Gastroesophageal sphincter (tissue), 4 donors: ENCODE measurements around the gene INSR. TPM values are rescaled to one million over a fixed set of nuclear protein-coding genes. Genes with fewer than 3 reads are reported as not detected.

Source experiments
- ATAC-seq: fragments of 150-250 bp; one replicate; pipeline ENCODE4 v1.9.1; 2016; ENCODE audit warnings: mild to moderate bottlenecking, moderate library complexity
- H3K27ac ChIP-seq, 4 donors: fragments of 200-600 bp; sonication (generic) in 3 of 4; 1 replicate in 3 of 4; 2 replicates in 1 of 4; pipeline ENCODE4 v1.5.1; 2016 to 2019
- H3K27me3 ChIP-seq: fragments of 200-600 bp; sonication (generic); one replicate; pipeline ENCODE4 v1.5.1; 2019
- H3K36me3 ChIP-seq, 2 donors: fragments of 200-600 bp; sonication (generic); one replicate each; pipeline ENCODE4 v1.5.1; 2019; ENCODE audit warnings: control low read depth in 1 of 2
- H3K4me1 ChIP-seq, 3 donors: fragments of 200-600 bp; sonication (generic); 1 replicate in 2 of 3; 2 replicates in 1 of 3; pipeline ENCODE4 v1.5.1; 2016 to 2019; ENCODE audit warnings: control low read depth in 2 of 3
- H3K4me3 ChIP-seq, 2 donors: fragments of 200-600 bp; sonication (generic); one replicate each; pipeline ENCODE4 v1.5.1; 2019; ENCODE audit warnings: mild to moderate bottlenecking in 1 of 2, moderate library complexity in 1 of 2
- H3K9me3 ChIP-seq, 3 donors: fragments of 200-600 bp; sonication (generic); one replicate each; pipeline ENCODE4 v1.5.1; 2017 to 2019; ENCODE audit warnings: control low read depth in 2 of 3
- EP300 ChIP-seq: sonication (generic); formaldehyde crosslinking; IDR thresholded peaks from one replicate; pipeline ENCODE4 v1.6.1; 2017; ENCODE audit warnings: antibody characterized with exemption, mild to moderate bottlenecking
- POLR2A ChIP-seq, 2 donors: fragments of 450-650 bp; IDR thresholded peaks; one replicate each; pipeline ENCODE4 v1.6.1; 2017; ENCODE audit warnings: antibody characterized with exemption in 2 of 2, mild to moderate bottlenecking in 2 of 2, moderate library complexity in 1 of 2
- POLR2AphosphoS5 ChIP-seq: sonication (generic); formaldehyde crosslinking; IDR thresholded peaks from one replicate; pipeline ENCODE4 v1.6.1; 2017; ENCODE audit warnings: antibody characterized with exemption
- WGBS, 2 donors: methylation state at CpG; one replicate each; pipeline ENCODE4 v1.1.5; 2018; ENCODE audit warnings: low coverage in 1 of 2; 5-methylcytosine and 5-hydroxymethylcytosine counted together
- total RNA-seq, 4 donors: library from RNA; depleted of rRNA; stranded (reverse); fragments of >200 nt; gene quantifications; one replicate each; pipeline ENCODE4 v1.1.0, GENCODE V29; 2016
- TF ChIP-seq, protein P1 (sequence below), 4 experiments: fragments of 200-600 bp in 2 of 4; fragments of 450-650 bp in 2 of 4; sonication (generic) in 1 of 4; IDR thresholded peaks; one replicate each; pipeline ENCODE4 v1.5.1; 2017 to 2019; ENCODE audit warnings: antibody characterized with exemption in 4 of 4, mild to moderate bottlenecking in 2 of 4, moderate library complexity in 2 of 4

The INSR gene
- total RNA-seq, 4 donors from 2014 or later = 67.6 to 95.6 (median 81.2) TPM

DNA sequence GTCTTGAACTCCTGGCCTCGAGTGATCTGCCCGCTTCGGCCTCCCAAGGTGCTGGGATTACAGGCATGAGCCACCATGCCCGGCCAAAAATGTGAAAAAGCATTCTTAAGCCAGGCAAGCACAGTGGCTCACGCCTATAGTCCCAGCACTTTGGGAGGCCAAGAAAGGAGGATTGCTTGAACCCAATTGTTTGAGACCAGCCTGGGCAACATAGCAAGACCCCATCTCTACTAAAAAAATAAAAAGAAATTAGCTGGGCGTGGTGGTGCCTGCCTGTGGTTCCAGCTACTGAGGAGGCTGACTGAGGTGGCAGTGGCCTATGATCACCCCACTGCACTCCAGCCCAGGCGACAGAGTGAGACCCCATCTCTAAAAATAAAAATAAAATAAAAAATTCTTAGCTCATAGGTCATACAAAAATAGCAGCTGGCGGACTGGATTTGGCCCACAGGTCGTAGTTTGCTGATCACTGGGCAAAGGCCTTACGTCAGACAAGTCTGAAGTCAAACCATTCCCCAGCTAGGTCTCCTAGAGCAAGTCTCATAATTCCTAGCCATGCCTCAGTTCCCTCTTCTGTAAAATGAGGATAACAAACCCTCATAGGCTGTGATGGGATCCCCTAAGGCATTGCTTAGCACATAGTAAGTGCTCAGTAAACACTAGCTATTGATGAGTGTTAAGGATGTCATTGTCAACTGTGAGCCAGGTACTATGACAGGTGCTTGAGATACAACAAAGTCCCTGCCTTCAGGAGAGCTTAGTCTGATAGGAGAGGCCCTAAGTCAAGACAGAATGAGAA, 36.0 kb downstream of the INSR start:
- peaks cover 0 to 63% (median 21%) of the 10 kb centered on the region in 3 donors for H3K4me1 ChIP-seq
- peak overlapping the region in 1 of 4 donors; percentile 0 for H3K27ac ChIP-seq

DNA sequence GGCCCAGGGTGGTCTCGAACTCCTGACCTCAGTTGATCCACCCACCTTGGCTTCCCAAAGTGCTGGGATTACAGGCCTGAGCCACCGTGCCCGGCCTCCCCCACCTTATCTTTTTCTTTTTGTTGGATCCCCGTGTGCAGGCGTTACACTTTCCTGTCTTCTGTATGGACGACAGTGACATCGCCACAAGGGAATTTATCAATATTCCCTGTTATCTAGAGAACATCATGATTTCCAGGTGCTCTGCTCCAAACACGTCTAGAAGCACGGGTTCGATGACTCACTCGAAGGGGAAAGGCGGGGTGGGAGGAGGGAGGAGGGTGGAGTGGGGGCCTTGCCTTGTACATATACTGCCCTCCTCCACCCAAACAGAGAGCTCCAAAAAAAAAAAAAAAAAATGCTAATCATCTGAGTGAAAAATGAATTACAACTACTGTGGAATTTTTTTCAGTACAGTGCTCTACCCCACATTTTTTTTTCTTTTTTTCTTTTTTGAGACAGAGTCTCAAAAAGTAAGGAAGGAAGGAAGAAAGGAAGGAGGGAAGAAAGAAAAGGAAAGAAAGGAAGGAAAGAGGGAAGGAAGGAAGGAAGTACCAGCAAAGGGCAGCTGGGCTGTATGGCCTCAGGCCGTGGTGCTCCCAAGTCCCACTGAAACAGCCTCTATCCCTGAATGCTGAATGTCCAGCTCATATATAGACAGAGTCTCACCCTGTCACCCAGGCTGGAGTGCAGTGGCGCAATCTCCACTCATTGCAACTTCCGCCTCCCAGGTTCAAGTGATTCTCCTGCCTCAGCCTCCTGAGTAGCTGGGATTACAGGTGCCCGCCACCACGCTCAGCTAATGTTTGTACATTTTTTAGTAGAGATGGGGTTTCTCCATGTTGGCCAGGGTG, 36.8 kb downstream of the INSR start:
- WGBS, 2 donors = 60 to 92% methylated on average over 2 to 5 of the region's 17 CpGs
- Histone ChIP-seq H3K27ac (peak overlapping the region in 1 of 4 donors; percentile 41), H3K36me3 (no peaks in the 10 kb centered on the region), H3K4me1 (peaks cover 0 to 55% (median 18%) of the 10 kb centered on the region in 3 donors), H3K27me3 (no peaks in the 10 kb centered on the region), H3K9me3 (no peaks in the 10 kb centered on the region), H3K4me3 (no peak overlapping the region)
- ATAC-seq = peak; percentile 71
- TF ChIP-seq POLR2A (IDR thresholded peaks at IDR 0.05) = no peak
- TF ChIP-seq, protein P1, sequence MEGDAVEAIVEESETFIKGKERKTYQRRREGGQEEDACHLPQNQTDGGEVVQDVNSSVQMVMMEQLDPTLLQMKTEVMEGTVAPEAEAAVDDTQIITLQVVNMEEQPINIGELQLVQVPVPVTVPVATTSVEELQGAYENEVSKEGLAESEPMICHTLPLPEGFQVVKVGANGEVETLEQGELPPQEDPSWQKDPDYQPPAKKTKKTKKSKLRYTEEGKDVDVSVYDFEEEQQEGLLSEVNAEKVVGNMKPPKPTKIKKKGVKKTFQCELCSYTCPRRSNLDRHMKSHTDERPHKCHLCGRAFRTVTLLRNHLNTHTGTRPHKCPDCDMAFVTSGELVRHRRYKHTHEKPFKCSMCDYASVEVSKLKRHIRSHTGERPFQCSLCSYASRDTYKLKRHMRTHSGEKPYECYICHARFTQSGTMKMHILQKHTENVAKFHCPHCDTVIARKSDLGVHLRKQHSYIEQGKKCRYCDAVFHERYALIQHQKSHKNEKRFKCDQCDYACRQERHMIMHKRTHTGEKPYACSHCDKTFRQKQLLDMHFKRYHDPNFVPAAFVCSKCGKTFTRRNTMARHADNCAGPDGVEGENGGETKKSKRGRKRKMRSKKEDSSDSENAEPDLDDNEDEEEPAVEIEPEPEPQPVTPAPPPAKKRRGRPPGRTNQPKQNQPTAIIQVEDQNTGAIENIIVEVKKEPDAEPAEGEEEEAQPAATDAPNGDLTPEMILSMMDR (IDR thresholded peaks at IDR 0.05) = no peak
- no peak for TF ChIP-seq POLR2AphosphoS5
- no peak for TF ChIP-seq EP300

More for the DNA sequence above, 36.0 kb downstream of the INSR start:
- ATAC-seq = no peak
- TF ChIP-seq POLR2A (IDR thresholded peaks at IDR 0.05) = no peak
- no peak for TF ChIP-seq EP300
- TF ChIP-seq POLR2AphosphoS5 = no peak
- TF ChIP-seq, protein P1 (IDR thresholded peaks at IDR 0.05) = no peak
- H3K36me3 ChIP-seq = no peaks in the 10 kb centered on the region
- no peaks in the 10 kb centered on the region for H3K27me3 ChIP-seq
- no peaks in the 10 kb centered on the region for H3K9me3 ChIP-seq
- H3K4me3 ChIP-seq = no peak overlapping the region
- WGBS, 2 donors = 88 to 98% methylated on average over 4 to 6 of the region's 10 CpGs

DNA sequence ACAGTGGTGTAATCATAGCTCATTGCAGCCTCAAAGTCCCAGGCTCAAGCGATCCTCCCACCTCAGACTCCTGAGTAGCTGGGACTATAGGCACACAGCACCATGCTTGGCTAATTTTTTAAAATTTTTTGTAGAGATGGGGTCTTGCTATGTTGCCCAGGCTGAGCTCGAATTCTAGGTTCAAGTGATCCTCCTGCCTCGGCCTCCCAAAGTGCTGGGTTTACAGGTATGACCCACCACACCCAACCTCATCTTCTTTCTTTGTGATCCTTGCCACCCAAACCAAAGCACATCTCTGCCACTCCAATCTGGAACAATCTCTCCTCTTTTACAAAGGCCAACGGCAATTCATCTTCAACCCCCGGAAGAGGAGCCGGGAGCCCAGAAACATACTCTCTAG, 38.6 kb downstream of the INSR start:
- ATAC-seq = no peak
- no peaks in the 10 kb centered on the region for H3K27me3 ChIP-seq
- no peak overlapping the region for H3K4me3 ChIP-seq
- no peaks in the 10 kb centered on the region for H3K9me3 ChIP-seq
- TF ChIP-seq, protein P1 (IDR thresholded peaks at IDR 0.05) = no peak
- 73 to 94% methylated on average over 3 to 5 of the region's 6 CpGs for WGBS, 2 donors
- no peaks in the 10 kb centered on the region for H3K36me3 ChIP-seq
- no peak overlapping the region for H3K27ac ChIP-seq
- H3K4me1 ChIP-seq = peaks cover 0 to 44% (median 6%) of the 10 kb centered on the region in 3 donors

DNA sequence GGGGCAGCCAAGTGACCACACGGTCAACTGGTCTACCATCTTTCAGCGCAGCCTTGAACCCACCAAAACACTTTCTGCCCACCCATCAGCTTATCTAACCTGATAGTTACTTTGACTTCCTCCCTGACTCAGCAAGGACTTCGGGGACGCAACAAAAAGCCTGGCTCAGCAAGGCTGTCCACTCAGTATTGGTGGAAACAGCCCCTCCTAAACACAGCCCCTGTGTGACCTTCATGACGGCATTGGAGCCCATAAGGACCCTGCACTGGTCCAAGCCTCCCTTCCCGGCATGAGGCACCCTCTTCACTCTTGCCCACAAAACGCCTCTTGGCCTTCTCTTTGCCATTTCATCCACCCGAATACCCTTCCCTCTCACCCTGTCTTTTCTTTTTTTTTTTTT, 39.1 kb downstream of the INSR start:
- H3K27ac ChIP-seq = no peak overlapping the region
- H3K4me3 ChIP-seq = no peak overlapping the region
- WGBS, 2 donors = 84 to 100% methylated on average over 4 to 5 of the region's 8 CpGs
- no peak for ATAC-seq
- no peaks in the 10 kb centered on the region for H3K36me3 ChIP-seq
- H3K4me1 ChIP-seq = peaks cover 0 to 44% (median 4%) of the 10 kb centered on the region in 3 donors
- H3K9me3 ChIP-seq = no peaks in the 10 kb centered on the region
- H3K27me3 ChIP-seq = no peaks in the 10 kb centered on the region
- TF ChIP-seq POLR2A (IDR thresholded peaks at IDR 0.05) = no peak
- no peak for TF ChIP-seq EP300
- TF ChIP-seq, protein P1 (IDR thresholded peaks at IDR 0.05) = no peak
- TF ChIP-seq POLR2AphosphoS5 = no peak
